K562 (cell line): ENCODE results near the gene CAPN13. TPM values are rescaled to one million over a fixed set of nuclear protein-coding genes. Genes with fewer than 3 reads are reported as not detected.

Source experiments
- ZNF830 ChIP-seq: fragments of 250-450 bp; sonication (Bioruptor Pico); IDR thresholded peaks from 2 replicates; pipeline ENCODE4 v1.5.0; 2021; ENCODE audit warnings: mild to moderate bottlenecking
- polyA plus RNA-seq, 8 experiments: library from polyadenylated mRNA; depleted of rRNA in 4 of 8; stranded (reverse) in 5 of 8; unstranded in 3 of 8; fragments of >200 nt; fragmentation: Nextera tagmentation in 2 of 8; fragmentation: Illumina TruSeq in 1 of 8; extraction: Ambion mirVana in 2 of 8; extraction: Trizol in 1 of 8; gene quantifications; 2 replicates each; pipeline versions ENCODE4 v1.2.1 to v1.2.3, GENCODE V29; 2011 to 2014; ENCODE audit warnings: inconsistent platforms in 1 of 8, missing spikeins in 1 of 8
- small RNA-seq: library from RNA; depleted of rRNA; stranded (forward); fragments of <200 nt; gene quantifications from one replicate; pipeline ENCODE3, GENCODE V24; 2014
- total RNA-seq, 7 experiments: library from RNA; depleted of rRNA in 6 of 7; stranded (reverse); fragments of >200 nt in 6 of 7; fragmentation: Illumina TruSeq in 2 of 7; extraction: Trizol in 2 of 7; gene quantifications; 2 replicates each; pipeline versions ENCODE4 v1.2.1 to v1.2.3, GENCODE V29; 2011 to 2021; ENCODE audit warnings: low replicate concordance in 1 of 7

CAPN13 gene
- total and polyA plus RNA-seq, 9 of the 15 experiments (the other 6 are each of a cell fraction or from before 2014, with no cell fraction given): not detected

GRCh38 chr2:30673127-30673526, 134.1 kb downstream of the CAPN13 start (continued):
- TF ChIP-seq ZNF830 (CRISPR knock-in tag): no peak

Small RNA genes lying within 50 kb of the gene (small RNA-seq; reads per million reads assigned to genes)
- not detected for gene AC092569.1
